IMR-90 (cell line): ENCODE results near the gene SARDH. TPM values are rescaled to one million over a fixed set of nuclear protein-coding genes. Genes with fewer than 3 reads are reported as not detected.

Source experiments
- ATAC-seq: fragments of 200-7000 bp; cut with Tn5 transposase; 2 replicates; pipeline ENCODE4 v1.9.1; 2020; ENCODE audit warnings: low read depth, mild to moderate bottlenecking, moderate library complexity
- BruUV-seq: library from RNA; stranded (reverse); fragments of 400-500 nt; replicated peaks from 2 replicates; lab custom pipeline; 2021; lab: Mats Ljungman, UMichigan
- CTCF ChIA-PET: fragments of 300-600 bp; formaldehyde crosslinking; extraction: SDS; loops from one replicate; lab custom pipeline; 2021; ENCODE audit warnings: antibody characterized with exemption; lab: Yijun Ruan, JAX
- POLR2A ChIA-PET: fragments of 300-600 bp; sonication (Branson Sonifier 250); formaldehyde crosslinking; loops from one replicate; lab custom pipeline; 2022; ENCODE audit warnings: antibody characterized with exemption; ENCODE audit not compliant: unreplicated experiment; lab: Charles Lee
- DNase-seq: peaks from one replicate; pipeline ENCODE4 v3.0.0; 2013
- H2AFZ ChIP-seq: replicated peaks from 2 replicates; pipeline ENCODE3; 2013; ENCODE audit warnings: low read length, mild to moderate bottlenecking; ENCODE audit not compliant: poor library complexity
- H2AK5ac ChIP-seq: 2 replicates; pipeline ENCODE4 v1.6.1; 2013; ENCODE audit warnings: low read depth, low read length, inconsistent platforms
- H2AK9ac ChIP-seq: replicated peaks from 2 replicates; pipeline ENCODE3; 2013; ENCODE audit warnings: mild to moderate bottlenecking, low read depth, low read length, moderate library complexity; ENCODE audit not compliant: poor library complexity
- H2BK120ac ChIP-seq: 2 replicates; pipeline ENCODE4 v1.6.1; 2013; ENCODE audit warnings: low read depth, low read length, inconsistent platforms
- H2BK15ac ChIP-seq: 3 replicates; pipeline ENCODE4 v1.6.1; 2013; ENCODE audit warnings: low read depth, low read length, inconsistent platforms
- H2BK20ac ChIP-seq: 2 replicates; pipeline ENCODE4 v1.6.1; 2013; ENCODE audit warnings: low read depth, mild to moderate bottlenecking, inconsistent platforms, low read length, moderate library complexity
- H2BK5ac ChIP-seq: 2 replicates; pipeline ENCODE4 v1.6.1; 2013; ENCODE audit warnings: mild to moderate bottlenecking, low read depth, low read length, inconsistent platforms; ENCODE audit not compliant: poor library complexity, severe bottlenecking
- H3K14ac ChIP-seq: replicated peaks from 2 replicates; pipeline ENCODE4 v1.6.1; 2013; ENCODE audit warnings: low read depth, low read length, inconsistent platforms
- H3K18ac ChIP-seq: 2 replicates; pipeline ENCODE4 v1.6.1; 2013; ENCODE audit warnings: low read depth, low read length, control low read depth
- H3K23ac ChIP-seq: 2 replicates; pipeline ENCODE4 v1.6.1; 2013; ENCODE audit warnings: low read depth, low read length, inconsistent platforms
- H3K27ac ChIP-seq: 2 replicates; pipeline ENCODE4 v1.5.1; 2013; ENCODE audit warnings: mild to moderate bottlenecking, control low read depth, low read length; ENCODE audit not compliant: insufficient read depth
- H3K27me3 ChIP-seq: 2 replicates; pipeline ENCODE4 v1.6.1; 2013; ENCODE audit warnings: low read length; ENCODE audit not compliant: control insufficient read depth, insufficient read depth
- H3K36me3 ChIP-seq: 2 replicates; pipeline ENCODE4 v1.6.1; 2013; ENCODE audit warnings: low read length, mixed read lengths; ENCODE audit not compliant: control insufficient read depth, insufficient read depth
- H3K4ac ChIP-seq: 2 replicates; pipeline ENCODE4 v1.6.1; 2013; ENCODE audit warnings: low read depth, low read length, inconsistent platforms
- H3K4me1 ChIP-seq: 2 replicates; pipeline ENCODE4 v1.6.1; 2013; ENCODE audit warnings: low read length, mixed read lengths; ENCODE audit not compliant: control insufficient read depth, insufficient read depth
- H3K4me2 ChIP-seq: 2 replicates; pipeline ENCODE4 v1.6.1; 2013; ENCODE audit warnings: low read depth, mild to moderate bottlenecking, control low read depth, low read length, moderate library complexity
- H3K4me3 ChIP-seq: 2 replicates; pipeline ENCODE4 v1.5.1; 2013; ENCODE audit warnings: low read depth, mild to moderate bottlenecking, control low read depth, low read length, moderate library complexity; ENCODE audit not compliant: insufficient read depth
- H3K56ac ChIP-seq: 2 replicates; pipeline ENCODE4 v1.6.1; 2013; ENCODE audit warnings: low read length, inconsistent platforms; ENCODE audit not compliant: insufficient read depth; ENCODE audit errors: extremely low read depth
- H3K79me1 ChIP-seq, 2 experiments: 2 replicates each; pipeline ENCODE4 v1.6.1; 2013; ENCODE audit warnings: low read length in 2 of 2, inconsistent platforms in 1 of 2, low read depth in 1 of 2
- H3K9ac ChIP-seq: 2 replicates; pipeline ENCODE4 v1.6.1; 2013; ENCODE audit warnings: low read depth, low read length, control low read depth
- H3K9me1 ChIP-seq: 2 replicates; pipeline ENCODE4 v1.6.1; 2013; ENCODE audit warnings: low read length, inconsistent platforms; ENCODE audit not compliant: insufficient read depth
- H3K9me3 ChIP-seq: 2 replicates; pipeline ENCODE4 v1.6.1; 2013; ENCODE audit warnings: low read length; ENCODE audit not compliant: control insufficient read depth, insufficient read depth
- H4K20me1 ChIP-seq: 2 replicates; pipeline ENCODE4 v1.6.1; 2013; ENCODE audit warnings: low read length, inconsistent platforms; ENCODE audit not compliant: insufficient read depth
- H4K5ac ChIP-seq: 2 replicates; pipeline ENCODE4 v1.6.1; 2013; ENCODE audit warnings: mild to moderate bottlenecking, low read depth, low read length, control low read depth
- H4K8ac ChIP-seq, 2 experiments: 2 replicates each; pipeline ENCODE4 v1.6.1; 2013; ENCODE audit warnings: low read depth in 2 of 2, low read length in 2 of 2, control low read depth in 1 of 2, inconsistent platforms in 1 of 2
- H4K91ac ChIP-seq: 2 replicates; pipeline ENCODE4 v1.6.1; 2013; ENCODE audit warnings: low read depth, low read length, inconsistent platforms; ENCODE audit not compliant: insufficient read depth
- CHD1 ChIP-seq: IDR thresholded peaks from 2 replicates; pipeline ENCODE4 v1.6.1; 2012; ENCODE audit warnings: low read depth, low read length, improper control_type of control experiment
- MAZ ChIP-seq: IDR thresholded peaks from 2 replicates; pipeline ENCODE4 v1.6.1; 2012; ENCODE audit warnings: low read depth, mild to moderate bottlenecking, low read length, improper control_type of control experiment, moderate library complexity, borderline replicate concordance
- MXI1 ChIP-seq: IDR thresholded peaks from 2 replicates; pipeline ENCODE4 v1.6.1; 2012; ENCODE audit warnings: low read depth, mild to moderate bottlenecking, low read length, moderate library complexity, borderline replicate concordance
- POLR2A ChIP-seq: IDR thresholded peaks from 2 replicates; pipeline ENCODE4 v1.6.1; 2012; ENCODE audit warnings: mild to moderate bottlenecking, low read depth, low read length
- RAD21 ChIP-seq: IDR thresholded peaks from 2 replicates; pipeline ENCODE4 v1.6.1; 2012; ENCODE audit warnings: low read length, improper control_type of control experiment
- RCOR1 ChIP-seq: IDR thresholded peaks from 2 replicates; pipeline ENCODE4 v1.6.1; 2012; ENCODE audit warnings: mild to moderate bottlenecking, low read length, improper control_type of control experiment; ENCODE audit not compliant: insufficient replicate concordance
- SMC3 ChIP-seq: fragments of 150-350 bp; IDR thresholded peaks from 2 replicates; pipeline ENCODE4 v1.6.1; 2016; ENCODE audit warnings: low read depth, mild to moderate bottlenecking, antibody characterized with exemption, low read length, moderate library complexity
- WGBS, 2 experiments: methylation state at CpG; one replicate each; pipeline versions ENCODE4 v1.1.5 to v1.1.7; 2013; ENCODE audit warnings: missing lambda C conversion rate in 2 of 2; ENCODE audit not compliant: insufficient read length in 1 of 2; ENCODE audit errors: extremely low coverage in 2 of 2; 5-methylcytosine and 5-hydroxymethylcytosine counted together
- dilution Hi-C: fragments of 300-500 bp; cut with HindIII; formaldehyde crosslinking; loops from one replicate; pipeline ENCODE4 v1.14.3; 2018; ENCODE audit warnings: low sequenced_read_pairs; ENCODE audit not compliant: unreplicated experiment
- in situ Hi-C: fragments of 300-500 bp; cut with MboI; formaldehyde crosslinking; loops from 3 replicates; pipeline ENCODE4 v1.14.3; 2019; ENCODE audit warnings: low sequenced_read_pairs, inconsistent platforms, mixed read lengths
- intact Hi-C: fragments of 100-400 bp; cut with micrococcal nuclease; formaldehyde crosslinking; loops from 2 replicates; pipeline ENCODE4 v1.10.0; 2022
- polyA plus RNA-seq, 3 experiments: library from polyadenylated mRNA; depleted of rRNA; stranded (reverse); fragments of >200 nt; gene quantifications; 2 replicates each; pipeline ENCODE4 v1.2.3, GENCODE V29; 2012; ENCODE audit warnings: low replicate concordance in 1 of 3
- total RNA-seq: library from RNA; depleted of rRNA; stranded (reverse); fragments of >200 nt; gene quantifications from 2 replicates; pipeline ENCODE4 v1.2.3, GENCODE V29; 2012
- TF ChIP-seq, protein P1 (sequence below): fragments of 150-350 bp; IDR thresholded peaks from 2 replicates; pipeline ENCODE4 v1.6.1; 2016; ENCODE audit warnings: low read depth, mild to moderate bottlenecking, low read length, moderate library complexity, borderline replicate concordance

The SARDH gene
- total and polyA plus RNA-seq, 2 of the 4 experiments (the other 2 are of a cell fraction) = 5.0 to 7.5 TPM

DNA sequence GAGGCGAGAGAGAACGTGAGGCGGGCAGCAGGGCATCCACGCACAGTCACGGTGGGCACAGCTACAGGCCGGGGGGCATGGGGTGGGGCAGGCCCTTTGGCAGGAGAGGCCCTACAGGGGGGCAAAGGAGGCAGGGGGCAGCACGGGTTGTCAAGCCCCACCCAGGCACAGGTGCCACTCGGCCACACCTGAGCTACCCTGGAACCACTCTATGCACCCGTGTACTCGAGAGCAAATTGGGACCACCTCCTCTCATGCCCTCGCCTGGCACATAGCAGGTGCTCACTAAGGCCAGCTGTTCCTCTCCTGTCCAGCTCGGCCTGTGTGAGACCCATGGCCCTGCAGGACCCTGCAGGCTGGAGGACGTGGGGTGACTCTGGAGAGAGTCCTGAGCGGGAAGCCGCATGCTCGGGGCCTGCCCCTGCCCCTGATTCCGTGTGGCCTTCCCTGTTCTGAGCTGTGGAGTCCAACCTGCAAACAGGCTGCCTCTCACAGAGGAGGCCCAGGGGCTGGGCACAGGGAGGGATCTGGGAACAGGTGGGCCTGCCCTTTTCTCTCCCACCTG, 31.4 kb upstream of the SARDH start:
- ChIA-PET POLR2A (no interaction called here), CTCF (interaction anchor here (1.7 kb wide), 1 partner anchor 224 kb away, joined by 5 read pairs; no protein-coding TSS in a partner anchor)
- DNase-seq = no peak
- no peak overlapping the region for H2AFZ ChIP-seq
- H3K9me1 ChIP-seq = no peaks in the 10 kb centered on the region; the same call in 1 of the 2 replicates
- no peak overlapping the region for H3K56ac ChIP-seq
- dilution Hi-C loops (no loop called here), in situ Hi-C loops (no loop called here), intact Hi-C loops (no loop called here)
- peaks cover 4% of the 10 kb centered on the region; the same call in 1 of the 2 replicates for H3K4me1 ChIP-seq
- no peak overlapping the region for H2AK9ac ChIP-seq
- no peak overlapping the region for H4K8ac ChIP-seq
- peaks cover 11% of the 10 kb centered on the region; the same call in 1 of the 2 replicates for H3K9me3 ChIP-seq
- H3K27me3 ChIP-seq = no peaks in the 10 kb centered on the region
- no peak for ATAC-seq
- WGBS, 2 experiments = 100% methylated on average over 5 of the region's 17 CpGs; no CpG with 5 or more reads in 1 of the 2 experiments
- TF ChIP-seq, protein P1, sequence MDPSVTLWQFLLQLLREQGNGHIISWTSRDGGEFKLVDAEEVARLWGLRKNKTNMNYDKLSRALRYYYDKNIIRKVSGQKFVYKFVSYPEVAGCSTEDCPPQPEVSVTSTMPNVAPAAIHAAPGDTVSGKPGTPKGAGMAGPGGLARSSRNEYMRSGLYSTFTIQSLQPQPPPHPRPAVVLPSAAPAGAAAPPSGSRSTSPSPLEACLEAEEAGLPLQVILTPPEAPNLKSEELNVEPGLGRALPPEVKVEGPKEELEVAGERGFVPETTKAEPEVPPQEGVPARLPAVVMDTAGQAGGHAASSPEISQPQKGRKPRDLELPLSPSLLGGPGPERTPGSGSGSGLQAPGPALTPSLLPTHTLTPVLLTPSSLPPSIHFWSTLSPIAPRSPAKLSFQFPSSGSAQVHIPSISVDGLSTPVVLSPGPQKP = no peak
- TF ChIP-seq SMC3 = no peak
- no peak for TF ChIP-seq RCOR1
- no peak for TF ChIP-seq MXI1
- TF ChIP-seq MAZ = no peak
- no peak for TF ChIP-seq RAD21
- no peak for TF ChIP-seq POLR2A
- no peak for TF ChIP-seq CHD1
- H2BK120ac ChIP-seq = no peak overlapping the region
- no peak overlapping the region for H2AK5ac ChIP-seq
- H3K4ac ChIP-seq = no peak overlapping the region
- H2BK20ac ChIP-seq = no peak overlapping the region
- H3K23ac ChIP-seq = no peak overlapping the region
- H3K36me3 ChIP-seq = peaks cover 42% of the 10 kb centered on the region
- no peak overlapping the region for H3K14ac ChIP-seq
- no peak overlapping the region for H4K5ac ChIP-seq
- BruUV-seq = no TSS peak
- H4K20me1 ChIP-seq = peaks cover 8% of the 10 kb centered on the region; the same call in 1 of the 2 replicates
- no peak overlapping the region for H4K91ac ChIP-seq
- H2BK5ac ChIP-seq = no peak overlapping the region
- no peak overlapping the region for H3K27ac ChIP-seq
- H2BK15ac ChIP-seq = no peak overlapping the region
- H3K4me2 ChIP-seq = no peak overlapping the region
- no peak overlapping the region for H3K18ac ChIP-seq
- H3K9ac ChIP-seq = no peak overlapping the region
- no peak overlapping the region for H3K4me3 ChIP-seq
- no peaks in the 10 kb centered on the region; a peak in 1 of 4 replicates for H3K79me1 ChIP-seq
